Measurements from ENCODE around the gene RFX3. TPM values are rescaled to one million over a fixed set of nuclear protein-coding genes. Genes with fewer than 3 reads are reported as not detected.

The RFX3 gene
- total and polyA plus RNA-seq, 12 donors, result 1.4 to 14.2 (median 5.5) TPM

DNA sequence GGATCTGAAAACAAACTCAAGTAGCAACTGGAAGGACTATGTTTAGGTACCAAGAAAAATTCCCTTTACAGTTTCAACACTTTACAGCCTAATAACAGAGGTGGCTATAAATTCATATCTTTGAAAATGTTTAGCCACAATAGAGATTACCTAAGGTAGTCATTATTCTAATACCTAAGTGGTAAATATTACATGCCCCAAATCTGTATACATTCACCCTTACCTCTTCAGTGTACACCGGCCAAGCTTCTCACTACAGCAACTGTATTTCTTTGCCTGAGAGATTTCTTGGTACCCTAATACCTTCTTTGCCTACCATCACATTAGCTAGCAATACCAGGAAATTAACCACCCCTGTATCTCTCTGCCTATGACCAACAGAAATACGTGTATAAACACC is 154.0 kb downstream of the RFX3 start:
- no peak for TF ChIP-seq POLR2A (IDR thresholded peaks at IDR 0.05)
- TF ChIP-seq, protein P1, sequence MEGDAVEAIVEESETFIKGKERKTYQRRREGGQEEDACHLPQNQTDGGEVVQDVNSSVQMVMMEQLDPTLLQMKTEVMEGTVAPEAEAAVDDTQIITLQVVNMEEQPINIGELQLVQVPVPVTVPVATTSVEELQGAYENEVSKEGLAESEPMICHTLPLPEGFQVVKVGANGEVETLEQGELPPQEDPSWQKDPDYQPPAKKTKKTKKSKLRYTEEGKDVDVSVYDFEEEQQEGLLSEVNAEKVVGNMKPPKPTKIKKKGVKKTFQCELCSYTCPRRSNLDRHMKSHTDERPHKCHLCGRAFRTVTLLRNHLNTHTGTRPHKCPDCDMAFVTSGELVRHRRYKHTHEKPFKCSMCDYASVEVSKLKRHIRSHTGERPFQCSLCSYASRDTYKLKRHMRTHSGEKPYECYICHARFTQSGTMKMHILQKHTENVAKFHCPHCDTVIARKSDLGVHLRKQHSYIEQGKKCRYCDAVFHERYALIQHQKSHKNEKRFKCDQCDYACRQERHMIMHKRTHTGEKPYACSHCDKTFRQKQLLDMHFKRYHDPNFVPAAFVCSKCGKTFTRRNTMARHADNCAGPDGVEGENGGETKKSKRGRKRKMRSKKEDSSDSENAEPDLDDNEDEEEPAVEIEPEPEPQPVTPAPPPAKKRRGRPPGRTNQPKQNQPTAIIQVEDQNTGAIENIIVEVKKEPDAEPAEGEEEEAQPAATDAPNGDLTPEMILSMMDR (IDR thresholded peaks at IDR 0.05), result no peak
- 88 to 97% (median 91%) methylated on average over 2 of the region's 2 CpGs for WGBS, 4 donors
- no peaks in the 10 kb centered on the region for H3K9me3 ChIP-seq (replicated peaks in 1 of 3)

DNA sequence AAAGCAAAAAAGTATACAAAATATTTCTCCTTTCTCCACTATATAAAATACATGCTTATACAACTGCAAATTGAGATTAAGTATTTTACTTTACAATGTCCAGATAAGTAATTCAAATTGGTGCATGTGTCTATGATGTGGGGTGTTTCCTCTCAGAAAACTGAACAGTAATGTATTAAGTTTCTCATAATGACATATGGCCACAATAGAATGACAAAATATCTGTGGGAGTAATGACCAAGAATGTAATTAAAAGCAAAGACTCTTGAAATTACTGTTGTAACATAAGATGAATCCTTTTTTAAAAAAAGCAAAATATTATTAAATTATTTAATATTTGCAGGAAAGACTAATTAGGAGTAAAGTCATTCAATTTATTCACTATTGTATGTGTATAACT is 155.1 kb downstream of the RFX3 start:
- TF ChIP-seq, protein P1 (IDR thresholded peaks at IDR 0.05), result no peak
- no peak for TF ChIP-seq POLR2A (IDR thresholded peaks at IDR 0.05)
- Histone ChIP-seq H3K27ac (no peak overlapping the region), H3K9me3 (replicated peaks in 1 of 3) (no peaks in the 10 kb centered on the region), H3K27me3 (no peaks in the 10 kb centered on the region), H3K4me3 (no peak overlapping the region), H3K4me1 (replicated peaks in 1 of 2) (peaks cover 0 to 3% of the 10 kb centered on the region in 2 donors), H3K36me3 (replicated peaks in 1 of 2) (no peaks in the 10 kb centered on the region)
- DNase-seq, result no peak
- intact Hi-C loops (cut with DNase I), result no loop called here

More for the DNA sequence above, 154.0 kb downstream of the RFX3 start:
- H3K4me1 ChIP-seq (replicated peaks in 1 of 2), result peaks cover 0 to 3% of the 10 kb centered on the region in 2 donors
- DNase-seq, result no peak
- intact Hi-C loops (cut with DNase I), result no loop called here
- H3K27me3 ChIP-seq, result no peaks in the 10 kb centered on the region
- H3K36me3 ChIP-seq (replicated peaks in 1 of 2), result no peaks in the 10 kb centered on the region
- no peak overlapping the region for H3K27ac ChIP-seq
- H3K4me3 ChIP-seq, result no peak overlapping the region

DNA sequence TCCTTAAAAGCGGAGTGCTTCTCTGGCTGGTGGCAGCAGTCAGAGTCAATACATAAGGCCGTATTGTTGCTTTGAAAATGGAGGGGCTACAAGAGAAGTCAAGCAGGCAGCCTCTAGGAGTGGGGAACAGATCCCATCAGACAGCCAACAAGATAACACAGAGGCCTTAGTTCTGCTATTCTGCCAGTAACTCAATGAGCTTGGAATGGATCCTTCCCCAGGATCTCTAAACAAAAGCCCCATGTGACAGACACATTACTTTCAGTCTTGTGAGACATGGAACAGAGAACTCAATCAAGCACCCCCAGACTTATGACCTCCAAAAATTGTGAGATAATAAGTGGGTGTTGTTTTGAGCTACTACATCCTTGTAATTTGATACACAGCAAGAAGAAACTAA is 158.6 kb downstream of the RFX3 start:
- peaks cover 0 to 3% of the 10 kb centered on the region in 2 donors for H3K4me1 ChIP-seq (replicated peaks in 1 of 2)
- no peak for DNase-seq
- no peaks in the 10 kb centered on the region for H3K36me3 ChIP-seq (replicated peaks in 1 of 2)
- H3K27ac ChIP-seq, result no peak overlapping the region
- no peaks in the 10 kb centered on the region for H3K9me3 ChIP-seq (replicated peaks in 1 of 3)
- WGBS, 4 donors, result 79 to 97% (median 96%) methylated on average over 2 of the region's 2 CpGs
- intact Hi-C loops (cut with DNase I), result no loop called here
- no peak overlapping the region for H3K4me3 ChIP-seq
- TF ChIP-seq POLR2A (IDR thresholded peaks at IDR 0.05), result no peak
- TF ChIP-seq, protein P1 (IDR thresholded peaks at IDR 0.05), result no peak
- no peaks in the 10 kb centered on the region for H3K27me3 ChIP-seq

DNA sequence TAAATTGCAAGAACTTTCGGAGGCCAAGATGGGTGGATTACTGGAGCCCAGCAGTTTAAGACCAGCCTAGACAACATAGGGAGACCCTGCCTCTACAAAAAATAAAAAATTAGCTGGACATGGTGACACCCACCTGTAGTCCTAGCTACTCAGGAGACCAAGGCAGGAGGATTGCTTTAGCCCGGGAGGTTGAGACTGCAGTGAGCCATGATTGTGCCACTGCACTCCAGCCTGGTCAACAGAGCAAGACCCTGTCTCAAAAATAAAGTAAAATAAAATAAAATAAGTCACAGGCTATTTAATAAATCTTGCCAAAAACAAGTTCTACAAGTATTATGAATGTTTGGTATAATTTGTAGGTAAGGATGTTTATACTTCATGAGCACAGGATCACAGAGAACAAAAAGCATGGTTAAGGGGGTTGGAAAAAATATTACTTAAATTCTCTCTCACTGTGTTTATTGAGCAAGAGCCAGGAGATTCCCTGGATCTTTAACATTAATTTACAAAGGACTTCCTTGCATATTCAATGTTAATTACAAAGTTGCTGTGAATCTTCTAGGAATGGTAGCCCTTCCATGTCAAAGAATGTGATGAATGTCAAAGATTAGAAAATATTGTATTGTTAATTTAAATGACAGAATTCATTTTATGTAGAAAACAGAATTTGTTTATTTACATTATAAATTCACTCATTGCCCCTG is 164.0 kb downstream of the RFX3 start:
- 92 to 99% (median 97%) methylated on average over 2 of the region's 2 CpGs for WGBS, 4 donors
- TF ChIP-seq, protein P1 (IDR thresholded peaks at IDR 0.05), result no peak
- TF ChIP-seq POLR2A (IDR thresholded peaks at IDR 0.05), result no peak
- no peaks in the 10 kb centered on the region for H3K27me3 ChIP-seq
- no peaks in the 10 kb centered on the region for H3K4me1 ChIP-seq (replicated peaks in 1 of 2)
- no peaks in the 10 kb centered on the region for H3K36me3 ChIP-seq (replicated peaks in 1 of 2)
- intact Hi-C loops (cut with DNase I), result no loop called here
- no peak for DNase-seq
- no peak overlapping the region for H3K27ac ChIP-seq
- H3K9me3 ChIP-seq (replicated peaks in 1 of 3), result no peaks in the 10 kb centered on the region
- H3K4me3 ChIP-seq, result no peak overlapping the region

Data from adrenal gland (tissue), 12 donors.